GM12892 (cell line): ENCODE results near the gene SMOC2.

Experiments
- POLR2A ChIP-seq: IDR thresholded peaks from 2 replicates; pipeline ENCODE4 v1.6.1; 2011; ENCODE audit warnings: low read depth, low read length, control low read depth
- POLR2AphosphoS5 ChIP-seq: IDR thresholded peaks from 2 replicates; pipeline ENCODE4 v1.6.1; 2011; ENCODE audit warnings: low read depth, low read length, control low read depth
- TAF1 ChIP-seq: IDR thresholded peaks from 2 replicates; pipeline ENCODE4 v1.6.1; 2011; ENCODE audit warnings: low read depth, mild to moderate bottlenecking, control low read depth, low read length, borderline replicate concordance

DNA sequence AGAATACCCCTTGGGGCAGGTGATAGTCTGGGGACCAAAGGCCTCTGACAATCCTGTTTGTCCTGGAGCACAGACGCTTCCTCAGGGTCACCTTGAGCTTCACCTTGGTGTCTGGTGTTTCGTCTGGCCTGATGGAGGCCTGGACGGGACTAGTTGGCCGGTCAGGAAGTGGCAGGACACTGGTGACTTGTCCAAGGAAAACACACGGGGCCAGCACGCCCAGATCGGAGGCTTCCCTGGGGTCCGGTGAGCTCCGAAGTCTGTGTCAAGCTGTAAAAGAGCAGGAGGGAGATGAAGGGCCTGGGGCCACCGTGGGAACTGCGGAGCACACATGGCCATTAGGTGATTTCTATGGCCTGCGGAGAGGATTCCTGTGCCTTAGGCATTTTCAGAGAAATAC, 67.9 kb downstream of the SMOC2 start:
- no peak for TF ChIP-seq POLR2A
- TF ChIP-seq POLR2AphosphoS5: no peak
- TF ChIP-seq TAF1: no peak
